GM23248 (cell line): ENCODE data around the gene ARSD. TPM values are rescaled to one million over a fixed set of nuclear protein-coding genes. Genes with fewer than 3 reads are reported as not detected.
A peak's percentile ranks its signal among the peaks of the same experiment; 100 is the strongest.
"Not testable (repeated sequence)": the region's sequence is repeated elsewhere in the genome, so short reads cannot be mapped to it uniquely, and the experiment has no call there.

Source experiments
- DNase-seq: peaks from one replicate; pipeline ENCODE4 v3.0.0-alpha.2; 2015
- H2AFZ ChIP-seq: fragments of 200-600 bp; sonication (generic); 2 replicates; pipeline ENCODE4 v1.6.1; 2016; ENCODE audit warnings: antibody characterized with exemption
- H3F3A ChIP-seq: fragments of 200-600 bp; sonication (generic); 2 replicates; pipeline ENCODE4 v1.6.1; 2016; ENCODE audit warnings: mild to moderate bottlenecking, antibody characterized with exemption, mixed run types; ENCODE audit not compliant: insufficient read depth
- H3K27ac ChIP-seq: fragments of 200-600 bp; sonication (generic); 2 replicates; pipeline ENCODE4 v1.5.1; 2016; ENCODE audit warnings: mild to moderate bottlenecking
- H3K27me3 ChIP-seq: fragments of 200-600 bp; sonication (generic); replicated peaks from 2 replicates; pipeline ENCODE4 v1.6.1; 2016; ENCODE audit warnings: mild to moderate bottlenecking; ENCODE audit not compliant: insufficient read depth
- H3K36me3 ChIP-seq: fragments of 200-600 bp; sonication (generic); 2 replicates; pipeline ENCODE4 v1.6.1; 2016; ENCODE audit warnings: low read depth, mild to moderate bottlenecking
- H3K4me1 ChIP-seq: fragments of 200-600 bp; sonication (generic); 2 replicates; pipeline ENCODE4 v1.6.1; 2016; ENCODE audit warnings: mild to moderate bottlenecking; ENCODE audit not compliant: insufficient read depth
- H3K4me2 ChIP-seq: fragments of 200-600 bp; sonication (generic); one replicate; pipeline ENCODE4 v1.6.1; 2016; ENCODE audit warnings: mild to moderate bottlenecking; ENCODE audit not compliant: unreplicated experiment
- H3K4me3 ChIP-seq: fragments of 200-600 bp; sonication (generic); 2 replicates; pipeline ENCODE4 v1.5.1; 2016; ENCODE audit warnings: mild to moderate bottlenecking
- H3K79me2 ChIP-seq: fragments of 200-600 bp; sonication (generic); 2 replicates; pipeline ENCODE4 v1.6.1; 2016; ENCODE audit warnings: mild to moderate bottlenecking; ENCODE audit not compliant: insufficient read depth
- H3K9ac ChIP-seq: fragments of 200-600 bp; sonication (generic); 2 replicates; pipeline ENCODE4 v1.6.1; 2016; ENCODE audit warnings: mild to moderate bottlenecking
- H3K9me2 ChIP-seq: fragments of 200-600 bp; sonication (generic); 2 replicates; pipeline ENCODE4 v1.6.1; 2016; ENCODE audit warnings: mixed run types, mild to moderate bottlenecking, moderate library complexity; ENCODE audit not compliant: insufficient read depth
- H3K9me3 ChIP-seq: fragments of 200-600 bp; sonication (generic); one replicate; pipeline ENCODE4 v1.6.1; 2017; ENCODE audit warnings: low read depth
- H4K20me1 ChIP-seq: fragments of 200-600 bp; sonication (generic); 2 replicates; pipeline ENCODE4 v1.6.0; 2016; ENCODE audit not compliant: insufficient read depth
- EZH2 ChIP-seq: fragments of 200-600 bp; sonication (generic); IDR thresholded peaks from 2 replicates; pipeline ENCODE4 v1.6.1; 2018; ENCODE audit warnings: antibody characterized with exemption, mild to moderate bottlenecking; ENCODE audit not compliant: insufficient read depth, poor library complexity, severe bottlenecking
- EZH2phosphoT487 ChIP-seq: fragments of 200-600 bp; sonication (generic); IDR thresholded peaks from 2 replicates; pipeline ENCODE4 v1.6.1; 2018; ENCODE audit warnings: antibody characterized with exemption, moderate library complexity, mild to moderate bottlenecking, low read depth; ENCODE audit not compliant: insufficient read depth
- WGBS, 2 experiments: methylation state at CpG; one replicate each; pipeline ENCODE4 v1.1.6; 2015 to 2017; ENCODE audit warnings: low lambda C conversion rate in 2 of 2, low coverage in 1 of 2; ENCODE audit errors: missing lambda C conversion rate in 2 of 2; 5-methylcytosine and 5-hydroxymethylcytosine counted together
- in situ Hi-C: fragments of 300-500 bp; cut with MboI; formaldehyde crosslinking; loops from 2 replicates; pipeline ENCODE4 v1.15.0; 2020
- polyA plus RNA-seq: library from polyadenylated mRNA; unstranded; fragments of >200 nt; fragmentation: Nextera tagmentation; extraction: Ambion mirVana; gene quantifications from 2 replicates; pipeline ENCODE4 v1.2.1, GENCODE V29; 2016
- total RNA-seq: library from RNA; depleted of rRNA; stranded (reverse); fragments of >200 nt; shearing (Covaris generic); gene quantifications from 2 replicates; pipeline ENCODE4 v1.2.3, GENCODE V29; 2014; rRNA removed

The ARSD gene
- 11.7 and 12.3 TPM in 2 replicates for total RNA-seq
- 9.2 and 10.7 TPM in 2 replicates for polyA plus RNA-seq

GRCh38 chrX:2928583-2929434 lies at the start of gene ARSD:
TSS of gene ARSD (minus strand) at chrX:2929339. CDS start at chrX:2929275, 64 bp downstream.
- no peaks in the 10 kb centered on the region for H3F3A ChIP-seq
- H3K27me3 ChIP-seq: no peaks in the 10 kb centered on the region
- peak within 1 kb of the TSS; percentile 93 for H3K9ac ChIP-seq
- H3K4me2 ChIP-seq: peak within 1 kb of the TSS; percentile 61
- H3K79me2 ChIP-seq: no peaks in the 10 kb centered on the region
- no peaks in the 10 kb centered on the region for H3K36me3 ChIP-seq
- peak; percentile 87 for DNase-seq
- WGBS, 2 experiments: 0 to 1% methylated on average over 10 to 27 of the region's 84 CpGs
- H3K4me3 ChIP-seq: peak within 1 kb of the TSS; percentile 79
- H3K9me2 ChIP-seq: no peaks in the 10 kb centered on the region
- no peaks in the 10 kb centered on the region for H3K4me1 ChIP-seq
- H2AFZ ChIP-seq: peak within 1 kb of the TSS; percentile 82
- in situ Hi-C loops: no loop called here
- no peaks in the 10 kb centered on the region for H3K9me3 ChIP-seq
- TF ChIP-seq EZH2 (no peak), EZH2phosphoT487 (no peak)
- peak within 1 kb of the TSS; percentile 78 for H3K27ac ChIP-seq
- no peaks in the 10 kb centered on the region for H4K20me1 ChIP-seq

- H3K79me2 ChIP-seq, H3K4me2 ChIP-seq, H3K4me3 ChIP-seq, H3K36me3 ChIP-seq, in situ Hi-C loops, H4K20me1 ChIP-seq, H3K9me2 ChIP-seq, H3K9ac ChIP-seq, H3K27ac ChIP-seq, H3K9me3 ChIP-seq, DNase-seq, H2AFZ ChIP-seq, H3F3A ChIP-seq, H3K4me1 ChIP-seq, H3K27me3 ChIP-seq: not testable (repeated sequence)
- 59 to 63% methylated on average over 4 of the region's 4 CpGs for WGBS, 2 experiments
Measured at GRCh38 chrX:2978639-2979038, 49.5 kb upstream of the ARSD start.

GRCh38 chrX:2974961-2975360 lies 45.8 kb upstream of the ARSD start:
- Histone ChIP-seq H3K4me1 (no peaks in the 10 kb centered on the region), H3K27ac (no peak overlapping the region), H3K27me3 (no peaks in the 10 kb centered on the region), H3K36me3 (no peaks in the 10 kb centered on the region), H3K4me3 (no peak overlapping the region), H3K9me2 (no peaks in the 10 kb centered on the region), H3K4me2 (no peak overlapping the region), H3K9ac (no peak overlapping the region), H4K20me1 (no peaks in the 10 kb centered on the region), H2AFZ (no peak overlapping the region), H3K79me2 (no peaks in the 10 kb centered on the region), H3K9me3 (no peaks in the 10 kb centered on the region), H3F3A (no peaks in the 10 kb centered on the region)
- in situ Hi-C loops: no loop called here
- WGBS, 2 experiments: 63 to 79% methylated on average over 1 of the region's 1 CpG
- TF ChIP-seq EZH2: no peak
- TF ChIP-seq EZH2phosphoT487: no peak
- DNase-seq: peak; percentile 4

- TF ChIP-seq EZH2 (no peak), EZH2phosphoT487 (no peak)
- H3K4me3 ChIP-seq: no peak overlapping the region
- H3K79me2 ChIP-seq: no peaks in the 10 kb centered on the region
- no peaks in the 10 kb centered on the region for H3K36me3 ChIP-seq
- H4K20me1 ChIP-seq: no peaks in the 10 kb centered on the region
- H3K27ac ChIP-seq: no peak overlapping the region
- H3K4me2 ChIP-seq: no peak overlapping the region
- in situ Hi-C loops: no loop called here
- H3K9me3 ChIP-seq: no peaks in the 10 kb centered on the region
- H3K4me1 ChIP-seq: peaks cover 3% of the 10 kb centered on the region; the same call in 1 of the 2 replicates
- no peaks in the 10 kb centered on the region for H3F3A ChIP-seq
- no peak overlapping the region for H2AFZ ChIP-seq
- no peak for DNase-seq
- H3K27me3 ChIP-seq: no peaks in the 10 kb centered on the region
- no peak overlapping the region for H3K9ac ChIP-seq
- WGBS, 2 experiments: 34 to 43% methylated on average over 6 of the region's 6 CpGs
- no peaks in the 10 kb centered on the region for H3K9me2 ChIP-seq
Measured at GRCh38 chrX:2972391-2972790, 43.3 kb upstream of the ARSD start.
